Heart left ventricle (tissue), 16 donors: ENCODE results near the gene ST6GALNAC5. TPM values are rescaled to one million over a fixed set of nuclear protein-coding genes. Genes with fewer than 3 reads are reported as not detected.

Experiments
- ATAC-seq, 4 donors: fragments of 200-7000 bp; cut with Tn5 transposase; one replicate each; pipeline ENCODE4 v1.9.1; 2020 to 2022; ENCODE audit warnings: moderate library complexity in 4 of 4, mild to moderate bottlenecking in 3 of 4, moderate number of reproducible peaks in 1 of 4
- DNase-seq, 5 donors: peaks; one replicate each; pipeline ENCODE4 v3.0.0-alpha.2; 2020
- H3K27ac ChIP-seq, 12 donors: fragments of 200-600 bp; sonication (generic) in 4 of 12; one replicate each; pipeline versions ENCODE4 v1.5.0 to v1.8.0; 2016 to 2022; ENCODE audit warnings: mild to moderate bottlenecking in 2 of 12
- H3K27me3 ChIP-seq, 9 donors: fragments of 200-600 bp; sonication (generic) in 2 of 9; one replicate each; pipeline versions ENCODE4 v1.5.1 to v1.8.0; 2016 to 2022; ENCODE audit warnings: mild to moderate bottlenecking in 3 of 9
- H3K36me3 ChIP-seq, 9 donors: fragments of 200-600 bp; sonication (generic) in 2 of 9; one replicate each; pipeline versions ENCODE4 v1.5.0 to v1.8.0; 2018 to 2022; ENCODE audit warnings: mild to moderate bottlenecking in 2 of 9
- H3K4me1 ChIP-seq, 12 donors: fragments of 200-600 bp; sonication (generic) in 4 of 12; one replicate each; pipeline versions ENCODE4 v1.5.0 to v1.8.0; 2016 to 2022; ENCODE audit warnings: mild to moderate bottlenecking in 3 of 12
- H3K4me3 ChIP-seq, 12 donors: fragments of 200-600 bp; sonication (generic) in 4 of 12; one replicate each; pipeline versions ENCODE4 v1.5.0 to v1.8.0; 2017 to 2022; ENCODE audit warnings: mild to moderate bottlenecking in 9 of 12, moderate library complexity in 4 of 12
- H3K9me3 ChIP-seq, 12 donors: fragments of 200-600 bp; sonication (generic) in 4 of 12; one replicate each; pipeline versions ENCODE4 v1.5.0 to v1.8.0; 2016 to 2022; ENCODE audit warnings: mild to moderate bottlenecking in 1 of 12
- POLR2A ChIP-seq, 2 donors: fragments of 450-650 bp; IDR thresholded peaks; one replicate each; pipeline ENCODE4 v1.6.1; 2017; ENCODE audit warnings: antibody characterized with exemption in 2 of 2, mild to moderate bottlenecking in 2 of 2, moderate library complexity in 2 of 2
- WGBS, 4 donors: extraction: QIAGEN DNeasy Blood & Tissue Kit in 2 of 4; methylation state at CpG; one replicate each; pipeline versions ENCODE4 v1.1.5 to v1.1.7; 2013 to 2018; 5-methylcytosine and 5-hydroxymethylcytosine counted together
- intact Hi-C, 10 donors: fragments of 100-400 bp; cut with DNase I; formaldehyde crosslinking; loops; one replicate each; pipeline versions ENCODE4 v1.11.1 to v1.14.2; 2022
- polyA plus RNA-seq, 2 donors: library from polyadenylated mRNA; stranded (reverse); fragments of 200-250 nt; gene quantifications; one replicate each; pipeline ENCODE4 v1.2.3, GENCODE V29; 2013
- total RNA-seq, 9 donors: library from RNA; depleted of rRNA in 2 of 9; stranded (reverse); fragments of >200 nt in 2 of 9; fragmentation: NEBNext Ultra II Directional in 3 of 9; extraction: Animal tissue kit (Norgen Biotek cat#: 25700) in 3 of 9; gene quantifications; one replicate each; pipeline versions ENCODE4 v1.1.0 to v1.2.4, GENCODE V29; 2016 to 2023
- TF ChIP-seq, protein P1 (sequence below), 12 donors: fragments of 200-600 bp; sonication (generic) in 4 of 12; IDR thresholded peaks; one replicate each; pipeline versions ENCODE4 v1.5.0 to v1.8.0; 2018 to 2022; ENCODE audit warnings: antibody characterized with exemption in 12 of 12, mild to moderate bottlenecking in 5 of 12
- donor health status: ischemic (EF 13 %, LVEDD 7.1; RV severe dilation, severe dysfunction).
- donor health status: healthy with polysubstance abuse.
- donor health status: DM: no; HTN: yes; CAD: no.
- donor health status: DM: no; HTN: no; CAD: no.
- donor health status: ischemic (EF 25% LVEDD 6.9; RV normal size, moderate dysfunction).
- donor health status: ischemic (EF 25% LVEDD 5.7; RV mildly dilated, moderate dysfunction).
- donor health status: healthy.
- donor health status: DM: yes; HTN: yes; CAD: no.
- donor health status: ischemic (EF 35%, LVEDD 5.7; RV mildly dilated, moderate dysfunction).
- donor health status: nonischemic (EF 11% LVEDD 7.7; RV severe dilation, severe dysfunction).
- donor health status: DM: yes; HTN: yes; CAD: no.
- donor health status: PGD.
- donor health status: ischemic (EF 29% LVEDD 5.4; RV normal size, mild dysfunction).
- donor health status: nonischemic (EF 23%, LVEDD 6.1; RV moderate dilation, normal function).

Gene ST6GALNAC5
- total and polyA plus RNA-seq, 11 donors = 0.14 to 0.83 (median 0.45) TPM; not detected in 2

DNA sequence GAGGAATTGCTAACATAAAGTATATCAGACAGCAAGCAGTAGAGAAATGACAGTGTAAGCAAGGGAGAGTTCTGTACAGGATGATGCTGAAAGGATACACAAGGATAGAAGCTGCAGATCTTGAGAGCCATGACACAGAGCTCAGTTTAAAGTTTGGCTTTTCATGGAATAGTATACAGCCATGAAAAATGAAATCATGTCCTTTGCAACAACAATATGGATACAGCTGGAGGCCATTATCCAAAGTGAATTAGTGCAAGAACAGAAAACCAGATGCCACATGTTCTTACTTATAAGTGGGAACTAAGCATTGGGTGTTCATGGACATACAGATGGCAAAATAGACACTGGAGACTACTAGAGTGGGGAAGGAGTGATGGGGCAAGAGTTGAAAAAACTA, 169.8 kb downstream of the ST6GALNAC5 start:
- Histone ChIP-seq H3K36me3 (no peaks in the 10 kb centered on the region), H3K27me3 (no peaks in the 10 kb centered on the region), H3K9me3 (peaks cover 0 to 8% (median 0%) of the 10 kb centered on the region in 12 donors), H3K4me1 (no peaks in the 10 kb centered on the region), H3K27ac (no peak overlapping the region), H3K4me3 (no peak overlapping the region)
- DNase-seq = no peak
- ATAC-seq = no peak
- intact Hi-C loops = no loop called here
- TF ChIP-seq, protein P1, sequence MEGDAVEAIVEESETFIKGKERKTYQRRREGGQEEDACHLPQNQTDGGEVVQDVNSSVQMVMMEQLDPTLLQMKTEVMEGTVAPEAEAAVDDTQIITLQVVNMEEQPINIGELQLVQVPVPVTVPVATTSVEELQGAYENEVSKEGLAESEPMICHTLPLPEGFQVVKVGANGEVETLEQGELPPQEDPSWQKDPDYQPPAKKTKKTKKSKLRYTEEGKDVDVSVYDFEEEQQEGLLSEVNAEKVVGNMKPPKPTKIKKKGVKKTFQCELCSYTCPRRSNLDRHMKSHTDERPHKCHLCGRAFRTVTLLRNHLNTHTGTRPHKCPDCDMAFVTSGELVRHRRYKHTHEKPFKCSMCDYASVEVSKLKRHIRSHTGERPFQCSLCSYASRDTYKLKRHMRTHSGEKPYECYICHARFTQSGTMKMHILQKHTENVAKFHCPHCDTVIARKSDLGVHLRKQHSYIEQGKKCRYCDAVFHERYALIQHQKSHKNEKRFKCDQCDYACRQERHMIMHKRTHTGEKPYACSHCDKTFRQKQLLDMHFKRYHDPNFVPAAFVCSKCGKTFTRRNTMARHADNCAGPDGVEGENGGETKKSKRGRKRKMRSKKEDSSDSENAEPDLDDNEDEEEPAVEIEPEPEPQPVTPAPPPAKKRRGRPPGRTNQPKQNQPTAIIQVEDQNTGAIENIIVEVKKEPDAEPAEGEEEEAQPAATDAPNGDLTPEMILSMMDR (IDR thresholded peaks at IDR 0.05) = no peak

DNA sequence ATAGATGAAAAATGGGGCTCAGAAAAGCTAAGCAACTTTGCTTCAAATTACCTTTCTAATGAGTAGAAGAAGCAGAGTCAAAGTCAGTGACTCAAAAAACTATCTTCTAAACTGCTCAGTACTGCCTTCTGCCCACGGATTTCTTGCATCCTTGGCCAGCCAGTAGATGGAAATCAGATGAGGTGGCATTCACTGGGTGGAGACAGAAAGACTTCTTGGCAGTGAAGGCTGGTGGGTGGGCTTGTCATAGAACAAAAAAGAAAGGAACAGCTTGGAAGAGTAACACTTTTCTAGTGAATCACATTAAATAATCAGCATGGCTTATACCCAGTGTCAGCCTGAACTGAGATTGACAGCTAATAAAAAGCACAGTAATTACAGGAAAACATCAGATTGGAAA, 170.7 kb downstream of the ST6GALNAC5 start:
- ATAC-seq = no peak
- TF ChIP-seq POLR2A (IDR thresholded peaks at IDR 0.05) = no peak
- TF ChIP-seq, protein P1 (IDR thresholded peaks at IDR 0.05) = no peak
- H3K4me1 ChIP-seq = no peaks in the 10 kb centered on the region
- H3K27ac ChIP-seq = no peak overlapping the region
- H3K36me3 ChIP-seq = no peaks in the 10 kb centered on the region
- intact Hi-C loops = no loop called here
- H3K4me3 ChIP-seq = no peak overlapping the region
- DNase-seq = no peak
- H3K27me3 ChIP-seq = no peaks in the 10 kb centered on the region
- 56 to 72% (median 64%) methylated on average over 1 of the region's 1 CpG for WGBS, 4 donors
- H3K9me3 ChIP-seq = peaks cover 0 to 8% (median 0%) of the 10 kb centered on the region in 12 donors

DNA sequence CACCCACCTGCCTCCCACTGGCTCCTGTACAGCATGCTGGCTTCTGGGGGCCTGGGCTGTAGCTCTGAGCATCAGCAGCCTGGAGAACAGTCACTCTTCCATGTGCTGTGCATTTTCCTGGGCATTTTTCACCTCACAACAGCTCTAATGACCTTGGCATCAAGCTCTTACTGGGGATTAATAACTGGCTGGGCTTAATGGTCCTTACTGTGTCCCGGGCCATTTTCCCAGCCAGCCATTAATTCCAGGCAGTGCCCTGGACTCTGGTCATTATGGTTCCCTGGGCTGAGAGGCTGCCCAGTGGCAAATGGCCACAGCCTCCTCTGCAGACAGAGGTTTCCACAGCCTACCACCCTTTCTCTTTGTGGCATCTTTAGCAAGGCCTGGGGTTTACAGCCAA, 171.8 kb downstream of the ST6GALNAC5 start:
- WGBS, 4 donors = 88 to 100% (median 94%) methylated on average over 1 of the region's 1 CpG
- intact Hi-C loops = no loop called here
- ATAC-seq = no peak

DNA sequence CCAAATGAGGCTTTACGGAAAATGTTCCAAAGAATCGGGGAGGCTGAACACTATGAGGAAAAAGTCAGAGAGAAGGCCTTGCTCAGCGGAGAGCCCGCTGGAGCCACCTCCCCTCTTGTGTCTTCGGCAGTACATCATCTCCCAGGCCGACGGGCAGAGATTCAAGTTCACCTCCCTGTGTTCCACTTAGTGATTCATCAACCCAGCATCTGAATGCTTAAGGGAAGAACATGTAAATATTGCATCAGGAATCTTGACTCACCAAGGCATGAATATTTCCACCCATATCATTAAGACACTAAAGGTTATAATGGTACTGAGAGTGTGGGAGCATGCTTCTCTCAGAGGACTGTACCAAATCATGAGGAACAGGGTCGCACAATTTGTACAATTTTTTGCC, 172.5 kb downstream of the ST6GALNAC5 start:
- H3K27ac ChIP-seq = no peak overlapping the region
- no peaks in the 10 kb centered on the region for H3K4me1 ChIP-seq
- WGBS, 4 donors = 86 to 94% (median 92%) methylated on average over 8 of the region's 8 CpGs
- intact Hi-C loops = no loop called here
- no peaks in the 10 kb centered on the region for H3K27me3 ChIP-seq
- TF ChIP-seq, protein P1 (IDR thresholded peaks at IDR 0.05) = no peak
- TF ChIP-seq POLR2A (IDR thresholded peaks at IDR 0.05) = no peak
- H3K4me3 ChIP-seq = no peak overlapping the region
- H3K9me3 ChIP-seq = peaks cover 0 to 8% (median 0%) of the 10 kb centered on the region in 12 donors
- DNase-seq (no peak), ATAC-seq (no peak)
- H3K36me3 ChIP-seq = no peaks in the 10 kb centered on the region

More for the DNA sequence above, 171.8 kb downstream of the ST6GALNAC5 start:
- no peaks in the 10 kb centered on the region for H3K4me1 ChIP-seq
- no peak overlapping the region for H3K27ac ChIP-seq
- peaks cover 0 to 8% (median 0%) of the 10 kb centered on the region in 12 donors for H3K9me3 ChIP-seq
- TF ChIP-seq, protein P1 (IDR thresholded peaks at IDR 0.05) = no peak
- no peak for TF ChIP-seq POLR2A (IDR thresholded peaks at IDR 0.05)
- H3K27me3 ChIP-seq = no peaks in the 10 kb centered on the region
- no peak for DNase-seq
- no peak overlapping the region for H3K4me3 ChIP-seq
- H3K36me3 ChIP-seq = no peaks in the 10 kb centered on the region
